ENCODE measurements around the gene TRMO. TPM values are rescaled to one million over a fixed set of nuclear protein-coding genes. Genes with fewer than 3 reads are reported as not detected.
A peak's percentile ranks its signal among the peaks of the same experiment; 100 is the strongest.

The TRMO gene
- total and polyA plus RNA-seq, 3 experiments from 2014 or later: 19.1 to 19.6 (median 19.2) TPM

GRCh38 chr9:97936998-97937397, 14.7 kb upstream of the TRMO start:
- H3K4me1 ChIP-seq (ENCODE audit: insufficient read depth, low read length): peaks cover 32% of the 10 kb centered on the region
- H3K27ac ChIP-seq (ENCODE audit: low read depth, low read length): peak overlapping the region; percentile 32
- H3K36me3 Mint-ChIP-seq: peaks cover 0 to 2% (median 0%) of the 10 kb centered on the region in 3 donors

GRCh38 chr9:97935276-97935675, 13.0 kb upstream of the TRMO start:
- no peak overlapping the region for H3K4me3 ChIP-seq (ENCODE audit: low read length)
- peaks cover 33 to 45% (median 41%) of the 10 kb centered on the region in 3 donors for H3K4me1 Mint-ChIP-seq

More at GRCh38 chr9:97936998-97937397, 14.7 kb upstream of the TRMO start:
- Mint-ChIP-seq H3K27me3 (no peaks in the 10 kb centered on the region), H3K27ac (peak overlapping the region in 2 of 8 donors; percentile 40 to 70), H3K4me1 (peaks cover 18 to 27% (median 25%) of the 10 kb centered on the region in 3 donors), H3K4me3 (no peak overlapping the region), H3K9me3 (no peaks in the 10 kb centered on the region)
- CTCF ChIA-PET: interaction anchor here (1.4 to 3.1 kb wide), 4 partner anchors 14 to 97 kb away, joined by 3 to 18 read pairs (median 6); partner anchors contain the start of genes ANP32B and TRMO
- POLR2A ChIA-PET: no interaction called here
- H3K4me3 ChIP-seq (ENCODE audit: low read length): no peak overlapping the region
- DNase-seq: no peak
- H3K36me3 ChIP-seq (ENCODE audit: insufficient read depth, low read length): no peaks in the 10 kb centered on the region
- H3K27me3 ChIP-seq (ENCODE audit: insufficient read depth, low read length, poor library complexity, severe bottlenecking): no peaks in the 10 kb centered on the region
- no peaks in the 10 kb centered on the region for H3K9me3 ChIP-seq (ENCODE audit: low read length)

GRCh38 chr9:97934321-97935115, 12.2 kb upstream of the TRMO start:
- H3K4me1 ChIP-seq (ENCODE audit: insufficient read depth, low read length): peaks cover 57% of the 10 kb centered on the region
- H3K36me3 ChIP-seq (ENCODE audit: insufficient read depth, low read length): no peaks in the 10 kb centered on the region
- H3K36me3 Mint-ChIP-seq: no peaks in the 10 kb centered on the region
- no peaks in the 10 kb centered on the region for H3K9me3 ChIP-seq (ENCODE audit: low read length)
- no peaks in the 10 kb centered on the region for H3K27me3 Mint-ChIP-seq
- H3K9me3 Mint-ChIP-seq: no peaks in the 10 kb centered on the region
- H3K27ac Mint-ChIP-seq: no peak overlapping the region
- peak overlapping the region; percentile 28 for H3K27ac ChIP-seq (ENCODE audit: low read depth, low read length)
- ChIA-PET POLR2A (no interaction called here), CTCF (interaction anchor here (3.1 kb wide), 2 partner anchors 12 to 100 kb away, joined by 7 to 18 read pairs; partner anchors contain the start of gene TRMO)
- no peak overlapping the region for H3K4me3 Mint-ChIP-seq
- peaks cover 37 to 52% (median 47%) of the 10 kb centered on the region in 3 donors for H3K4me1 Mint-ChIP-seq
- H3K27me3 ChIP-seq (ENCODE audit: insufficient read depth, low read length, poor library complexity, severe bottlenecking): no peaks in the 10 kb centered on the region
- no peak overlapping the region for H3K4me3 ChIP-seq (ENCODE audit: low read length)
- DNase-seq: no peak

More at GRCh38 chr9:97935276-97935675, 13.0 kb upstream of the TRMO start:
- Histone ChIP-seq H3K9me3 (ENCODE audit: low read length) (no peaks in the 10 kb centered on the region), H3K36me3 (ENCODE audit: insufficient read depth, low read length) (no peaks in the 10 kb centered on the region), H3K27ac (ENCODE audit: low read depth, low read length) (no peak overlapping the region), H3K4me1 (ENCODE audit: insufficient read depth, low read length) (peaks cover 49% of the 10 kb centered on the region), H3K27me3 (ENCODE audit: insufficient read depth, low read length, poor library complexity, severe bottlenecking) (no peaks in the 10 kb centered on the region)
- Mint-ChIP-seq H3K27ac (no peak overlapping the region), H3K27me3 (no peaks in the 10 kb centered on the region), H3K36me3 (no peaks in the 10 kb centered on the region), H3K4me3 (no peak overlapping the region), H3K9me3 (no peaks in the 10 kb centered on the region)
- no peak for DNase-seq
- POLR2A ChIA-PET: no interaction called here
- CTCF ChIA-PET: interaction anchor here (0.6 to 3.1 kb wide), 3 partner anchors 12 to 99 kb away, joined by 3 to 18 read pairs (median 7); partner anchors contain the start of gene TRMO

GRCh38 chr9:97933297-97933998, 11.1 kb upstream of the TRMO start:
- H3K27me3 Mint-ChIP-seq: no peaks in the 10 kb centered on the region
- H3K4me3 Mint-ChIP-seq: no peak overlapping the region
- Histone ChIP-seq H3K4me3 (ENCODE audit: low read length) (no peak overlapping the region), H3K27me3 (ENCODE audit: insufficient read depth, low read length, poor library complexity, severe bottlenecking) (no peaks in the 10 kb centered on the region), H3K36me3 (ENCODE audit: insufficient read depth, low read length) (no peaks in the 10 kb centered on the region), H3K9me3 (ENCODE audit: low read length) (no peaks in the 10 kb centered on the region), H3K27ac (ENCODE audit: low read depth, low read length) (no peak overlapping the region), H3K4me1 (ENCODE audit: insufficient read depth, low read length) (peaks cover 57% of the 10 kb centered on the region)
- CTCF ChIA-PET: no interaction called here
- no peaks in the 10 kb centered on the region for H3K9me3 Mint-ChIP-seq
- peak overlapping the region in 1 of 8 donors; percentile 87 for H3K27ac Mint-ChIP-seq
- H3K4me1 Mint-ChIP-seq: peaks cover 38 to 52% (median 48%) of the 10 kb centered on the region in 3 donors
- POLR2A ChIA-PET: no interaction called here
- no peak for DNase-seq
- H3K36me3 Mint-ChIP-seq: no peaks in the 10 kb centered on the region

- peak overlapping the region in 6 of 7 donors; percentile 63 to 79 (median 72) for H3K4me3 Mint-ChIP-seq
- DNase-seq: peak in 1 of 5 donors; percentile 45
- ChIA-PET POLR2A (no interaction called here), CTCF (interaction anchor here (1.4 kb wide), 1 partner anchor 9 kb away, joined by 8 read pairs; the partner anchor contains the start of gene TRMO)
- Histone ChIP-seq H3K9me3 (ENCODE audit: low read length) (no peaks in the 10 kb centered on the region), H3K27ac (ENCODE audit: low read depth, low read length) (no peak overlapping the region), H3K36me3 (ENCODE audit: insufficient read depth, low read length) (no peaks in the 10 kb centered on the region), H3K4me3 (ENCODE audit: low read length) (no peak overlapping the region), H3K27me3 (ENCODE audit: insufficient read depth, low read length, poor library complexity, severe bottlenecking) (no peaks in the 10 kb centered on the region), H3K4me1 (ENCODE audit: insufficient read depth, low read length) (peaks cover 44% of the 10 kb centered on the region)
- H3K9me3 Mint-ChIP-seq: no peaks in the 10 kb centered on the region
- peak overlapping the region; percentile 71 to 96 (median 85) for H3K27ac Mint-ChIP-seq
- peaks cover 25 to 37% (median 32%) of the 10 kb centered on the region in 3 donors for H3K4me1 Mint-ChIP-seq
- H3K36me3 Mint-ChIP-seq: no peaks in the 10 kb centered on the region
- H3K27me3 Mint-ChIP-seq: no peaks in the 10 kb centered on the region
These were observed 8.7 kb upstream of the TRMO start for GRCh38 chr9:97930972-97931371.

GRCh38 chr9:97928986-97929604, 6.8 kb upstream of the TRMO start:
- Histone ChIP-seq H3K4me1 (ENCODE audit: insufficient read depth, low read length) (peaks cover 40% of the 10 kb centered on the region), H3K36me3 (ENCODE audit: insufficient read depth, low read length) (no peaks in the 10 kb centered on the region), H3K9me3 (ENCODE audit: low read length) (no peaks in the 10 kb centered on the region), H3K27me3 (ENCODE audit: insufficient read depth, low read length, poor library complexity, severe bottlenecking) (no peaks in the 10 kb centered on the region), H3K4me3 (ENCODE audit: low read length) (peak overlapping the region; percentile 15), H3K27ac (ENCODE audit: low read depth, low read length) (no peak overlapping the region)
- DNase-seq: no peak
- Mint-ChIP-seq H3K36me3 (no peaks in the 10 kb centered on the region), H3K9me3 (no peaks in the 10 kb centered on the region), H3K4me3 (no peak overlapping the region), H3K27me3 (no peaks in the 10 kb centered on the region), H3K27ac (peak overlapping the region in 1 of 8 donors; percentile 28), H3K4me1 (peaks cover 25 to 37% (median 32%) of the 10 kb centered on the region in 3 donors)
- POLR2A ChIA-PET: interaction anchor here (0.8 kb wide), 1 partner anchor 55 kb away, joined by 5 read pairs; the partner anchor contains the start of gene ANP32B
- CTCF ChIA-PET: interaction anchor here (1.0 kb wide), 2 partner anchors 27 to 106 kb away, joined by 3 to 4 read pairs; no protein-coding TSS in a partner anchor

- POLR2A ChIA-PET: interaction anchor here (0.7 to 1.1 kb wide), 3 partner anchors 19 to 90 kb away, joined by 3 to 7 read pairs (median 4); no protein-coding TSS in a partner anchor
- CTCF ChIA-PET: interaction anchor here (1.0 to 8.0 kb wide), 3 partner anchors 12 to 109 kb away, joined by 3 to 109 read pairs (median 63); partner anchors contain the start of gene HEMGN
- H3K9me3 ChIP-seq (ENCODE audit: low read length): no peaks in the 10 kb centered on the region
These were observed 3.4 kb upstream of the TRMO start for GRCh38 chr9:97925497-97926334.

More at GRCh38 chr9:97925497-97926334, 3.4 kb upstream of the TRMO start:
- Mint-ChIP-seq H3K4me1 (peaks cover 36 to 49% (median 41%) of the 10 kb centered on the region in 3 donors), H3K4me3 (no peak overlapping the region), H3K9me3 (peaks cover 0 to 3% (median 0%) of the 10 kb centered on the region in 5 donors), H3K27me3 (peaks cover 0 to 9% of the 10 kb centered on the region in 2 donors), H3K27ac (no peak overlapping the region), H3K36me3 (peaks cover 3 to 11% (median 4%) of the 10 kb centered on the region in 3 donors)
- no peaks in the 10 kb centered on the region for H3K36me3 ChIP-seq (ENCODE audit: insufficient read depth, low read length)
- H3K27ac ChIP-seq (ENCODE audit: low read depth, low read length): no peak overlapping the region
- no peak for DNase-seq
- H3K27me3 ChIP-seq (ENCODE audit: insufficient read depth, low read length, poor library complexity, severe bottlenecking): no peaks in the 10 kb centered on the region
- H3K4me1 ChIP-seq (ENCODE audit: insufficient read depth, low read length): peaks cover 39% of the 10 kb centered on the region
- no peak overlapping the region for H3K4me3 ChIP-seq (ENCODE audit: low read length)
